Hepatocyte (in vitro differentiated cells): Measurements from ENCODE around the gene CTNNA2.

ENCODE experiments used
- EZH2phosphoT487 ChIP-seq: fragments of 200-600 bp; sonication (generic); IDR thresholded peaks from one replicate; pipeline ENCODE4 v1.6.1; 2018; ENCODE audit warnings: antibody characterized with exemption, mild to moderate bottlenecking, low read depth, moderate library complexity; ENCODE audit not compliant: unreplicated experiment, severe bottlenecking
- TF ChIP-seq, protein P1 (sequence below): fragments of 200-600 bp; sonication (generic); IDR thresholded peaks from 2 replicates; pipeline ENCODE4 v1.5.1; 2016; ENCODE audit warnings: antibody characterized with exemption, mild to moderate bottlenecking; ENCODE audit not compliant: poor library complexity

DNA sequence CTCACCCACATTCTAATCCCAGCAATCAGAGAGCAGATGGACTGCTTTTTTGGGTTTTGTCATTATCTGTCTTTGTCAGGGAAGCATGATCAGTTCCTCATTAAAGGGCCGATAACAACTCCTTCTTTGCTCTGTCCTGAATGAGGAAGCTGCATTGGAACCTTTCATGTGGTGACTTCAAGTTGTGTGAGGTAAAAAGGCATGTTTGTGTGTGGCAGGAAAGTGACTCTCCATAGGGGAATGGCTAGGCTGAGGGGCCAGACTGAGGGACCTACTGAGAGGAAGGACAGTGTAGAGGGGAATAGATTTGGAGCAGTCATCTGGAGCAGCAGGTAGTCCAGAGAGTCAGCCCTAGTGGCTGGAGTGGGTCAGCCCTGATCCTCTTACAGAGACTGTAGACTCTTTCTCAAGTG is 815.3 kb downstream of the CTNNA2 start:
- TF ChIP-seq, protein P1, sequence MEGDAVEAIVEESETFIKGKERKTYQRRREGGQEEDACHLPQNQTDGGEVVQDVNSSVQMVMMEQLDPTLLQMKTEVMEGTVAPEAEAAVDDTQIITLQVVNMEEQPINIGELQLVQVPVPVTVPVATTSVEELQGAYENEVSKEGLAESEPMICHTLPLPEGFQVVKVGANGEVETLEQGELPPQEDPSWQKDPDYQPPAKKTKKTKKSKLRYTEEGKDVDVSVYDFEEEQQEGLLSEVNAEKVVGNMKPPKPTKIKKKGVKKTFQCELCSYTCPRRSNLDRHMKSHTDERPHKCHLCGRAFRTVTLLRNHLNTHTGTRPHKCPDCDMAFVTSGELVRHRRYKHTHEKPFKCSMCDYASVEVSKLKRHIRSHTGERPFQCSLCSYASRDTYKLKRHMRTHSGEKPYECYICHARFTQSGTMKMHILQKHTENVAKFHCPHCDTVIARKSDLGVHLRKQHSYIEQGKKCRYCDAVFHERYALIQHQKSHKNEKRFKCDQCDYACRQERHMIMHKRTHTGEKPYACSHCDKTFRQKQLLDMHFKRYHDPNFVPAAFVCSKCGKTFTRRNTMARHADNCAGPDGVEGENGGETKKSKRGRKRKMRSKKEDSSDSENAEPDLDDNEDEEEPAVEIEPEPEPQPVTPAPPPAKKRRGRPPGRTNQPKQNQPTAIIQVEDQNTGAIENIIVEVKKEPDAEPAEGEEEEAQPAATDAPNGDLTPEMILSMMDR, result no peak
- TF ChIP-seq EZH2phosphoT487, result no peak
